Activated gamma-delta T cell treated with Interleukin-2 at 50 U/mL for 16 hours (primary cell): ENCODE measurements around the gene TMEM163.
"Not testable (repeated sequence)": the region's sequence is repeated elsewhere in the genome, so short reads cannot be mapped to it uniquely, and the experiment has no call there.

Source experiments
- DNase-seq: peaks from one replicate; pipeline ENCODE4 v3.0.0-alpha.2; 2020

The TMEM163 gene

GRCh38 chr2:134512734-134513464 is 205.9 kb downstream of the TMEM163 start:
- no peak for DNase-seq

- no peak for DNase-seq
Measured at GRCh38 chr2:134508391-134508790, 210.4 kb downstream of the TMEM163 start.

GRCh38 chr2:134507697-134508096 is 211.1 kb downstream of the TMEM163 start:
- DNase-seq = no peak

- not testable (repeated sequence) for DNase-seq
Measured at GRCh38 chr2:134507159-134507558, 211.6 kb downstream of the TMEM163 start.

GRCh38 chr2:134505446-134505845 is 213.4 kb downstream of the TMEM163 start:
- no peak for DNase-seq

GRCh38 chr2:134504586-134505336 is 214.0 kb downstream of the TMEM163 start:
- no peak for DNase-seq

GRCh38 chr2:134502104-134502503 is 216.7 kb downstream of the TMEM163 start:
- DNase-seq = no peak

GRCh38 chr2:134501476-134502091 is 217.2 kb downstream of the TMEM163 start:
- DNase-seq = no peak

- DNase-seq = no peak
Measured at GRCh38 chr2:134500211-134500935, 218.4 kb downstream of the TMEM163 start.

- DNase-seq = no peak
Measured at GRCh38 chr2:134499307-134499926, 219.4 kb downstream of the TMEM163 start.

- no peak for DNase-seq
Measured at GRCh38 chr2:134498654-134499053, 220.1 kb downstream of the TMEM163 start.

- DNase-seq = no peak
Measured at GRCh38 chr2:134493797-134494196, 225.0 kb downstream of the TMEM163 start.

- no peak for DNase-seq
Measured at GRCh38 chr2:134491771-134492441, 226.9 kb downstream of the TMEM163 start.

GRCh38 chr2:134491022-134491421 is 227.8 kb downstream of the TMEM163 start:
- no peak for DNase-seq

- DNase-seq = no peak
Measured at GRCh38 chr2:134490559-134490958, 228.2 kb downstream of the TMEM163 start.

- no peak for DNase-seq
Measured at GRCh38 chr2:134489732-134490384, 228.9 kb downstream of the TMEM163 start.

- no peak for DNase-seq
Measured at GRCh38 chr2:134482766-134483340, 235.9 kb downstream of the TMEM163 start.

- DNase-seq = no peak
Measured at GRCh38 chr2:134482131-134482723, 236.6 kb downstream of the TMEM163 start.

GRCh38 chr2:134479696-134480330 is 239.0 kb downstream of the TMEM163 start:
- no peak for DNase-seq

GRCh38 chr2:134476982-134477381 is 241.8 kb downstream of the TMEM163 start:
- not testable (repeated sequence) for DNase-seq
